DOHH2 (cell line): ENCODE data around the gene NUDT8.
A peak's percentile ranks its signal among the peaks of the same experiment; 100 is the strongest.

Experiments
- CTCF ChIP-seq: fragments of 200-600 bp; sonication (generic); IDR thresholded peaks from one replicate; pipeline ENCODE4 v1.5.1; 2014; ENCODE audit warnings: antibody characterized with exemption, mild to moderate bottlenecking, low read depth, low read length; ENCODE audit not compliant: poor library complexity, severe bottlenecking
- EZH2phosphoT487 ChIP-seq: fragments of 200-600 bp; sonication (generic); IDR thresholded peaks from 2 replicates; pipeline ENCODE4 v1.6.1; 2017; ENCODE audit warnings: borderline replicate concordance, mild to moderate bottlenecking, antibody characterized with exemption, low read length, moderate library complexity, mixed read lengths

- TF ChIP-seq CTCF (peak; percentile 6), EZH2phosphoT487 (no peak)
Observed at GRCh38 chr11:67629386-67630227, at the start of gene NUDT8.
